ENCODE measurements around the gene AP5B1.
"Not testable (repeated sequence)": the region's sequence is repeated elsewhere in the genome, so short reads cannot be mapped to it uniquely, and the experiment has no call there.

DNA sequence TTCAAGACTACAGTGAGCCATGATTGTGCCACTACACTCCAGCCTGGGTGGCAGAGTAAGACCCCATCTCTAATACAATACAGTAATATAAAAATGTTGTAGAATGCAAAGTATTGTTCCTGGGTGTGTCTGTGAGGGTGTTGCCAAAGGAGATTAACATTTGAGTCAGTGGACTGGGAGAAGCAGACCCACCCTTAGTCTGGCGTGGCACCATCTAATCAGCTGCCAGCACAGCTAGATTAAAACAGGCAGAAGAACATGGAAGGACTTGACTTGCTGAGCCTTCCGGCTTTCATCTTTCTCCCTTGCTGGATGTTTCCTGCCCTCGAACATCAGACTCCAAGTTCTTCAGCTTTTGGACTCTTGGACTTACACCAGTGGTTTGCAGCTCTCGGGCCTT is 45.7 kb downstream of the AP5B1 start:
- TF ChIP-seq EP300 (IDR thresholded peaks at IDR 0.05; ENCODE audit: borderline replicate concordance in 1 of 2, low read depth in 2 of 2, low read length in 2 of 2); ZNF274 (IDR thresholded peaks at IDR 0.05; ENCODE audit: borderline replicate concordance, extremely low read depth, low read length); POLR2AphosphoS5 (IDR thresholded peaks at IDR 0.05; ENCODE audit: low read depth, low read length); GABPA (IDR thresholded peaks at IDR 0.05; ENCODE audit: borderline replicate concordance, insufficient read depth, low read length); EZH2 (IDR thresholded peaks at IDR 0.05; ENCODE audit: low read depth, low read length, severe bottlenecking); SP1 (IDR thresholded peaks at IDR 0.05; ENCODE audit: low read depth, low read length); FOSL1 (IDR thresholded peaks at IDR 0.05; ENCODE audit: insufficient read depth, low read depth, low read length): not testable (repeated sequence)
- TF ChIP-seq, protein P1, sequence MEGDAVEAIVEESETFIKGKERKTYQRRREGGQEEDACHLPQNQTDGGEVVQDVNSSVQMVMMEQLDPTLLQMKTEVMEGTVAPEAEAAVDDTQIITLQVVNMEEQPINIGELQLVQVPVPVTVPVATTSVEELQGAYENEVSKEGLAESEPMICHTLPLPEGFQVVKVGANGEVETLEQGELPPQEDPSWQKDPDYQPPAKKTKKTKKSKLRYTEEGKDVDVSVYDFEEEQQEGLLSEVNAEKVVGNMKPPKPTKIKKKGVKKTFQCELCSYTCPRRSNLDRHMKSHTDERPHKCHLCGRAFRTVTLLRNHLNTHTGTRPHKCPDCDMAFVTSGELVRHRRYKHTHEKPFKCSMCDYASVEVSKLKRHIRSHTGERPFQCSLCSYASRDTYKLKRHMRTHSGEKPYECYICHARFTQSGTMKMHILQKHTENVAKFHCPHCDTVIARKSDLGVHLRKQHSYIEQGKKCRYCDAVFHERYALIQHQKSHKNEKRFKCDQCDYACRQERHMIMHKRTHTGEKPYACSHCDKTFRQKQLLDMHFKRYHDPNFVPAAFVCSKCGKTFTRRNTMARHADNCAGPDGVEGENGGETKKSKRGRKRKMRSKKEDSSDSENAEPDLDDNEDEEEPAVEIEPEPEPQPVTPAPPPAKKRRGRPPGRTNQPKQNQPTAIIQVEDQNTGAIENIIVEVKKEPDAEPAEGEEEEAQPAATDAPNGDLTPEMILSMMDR (IDR thresholded peaks at IDR 0.05; ENCODE audit: control extremely low read depth in 1 of 3, insufficient read depth in 1 of 3, low read depth in 1 of 3, low read length in 3 of 3): not testable (repeated sequence)
